B cell (primary cell): ENCODE results near the gene ERC1. TPM values are rescaled to one million over a fixed set of nuclear protein-coding genes. Genes with fewer than 3 reads are reported as not detected.

Experiments
- ATAC-seq: fragments of 200-7000 bp; cut with Tn5 transposase; one replicate; pipeline ENCODE4 v1.10.0; 2021; ENCODE audit warnings: low read depth, mild to moderate bottlenecking, moderate number of reproducible peaks, moderate library complexity
- CTCF ChIA-PET: fragments of 350-600 bp; sonication (Branson Sonifier 250); formaldehyde crosslinking; loops from one replicate; lab custom pipeline; 2021; ENCODE audit warnings: antibody characterized with exemption, inconsistent platforms; lab: Charles Lee
- POLR2A ChIA-PET: fragments of 350-600 bp; sonication (Branson Sonifier 250); formaldehyde crosslinking; loops from one replicate; lab custom pipeline; 2021; ENCODE audit warnings: antibody characterized with exemption; lab: Charles Lee
- DNase-seq: peaks from one replicate; pipeline ENCODE4 v3.0.0; 2013
- H2AFZ ChIP-seq: 2 replicates; pipeline ENCODE4 v1.6.1; 2012; ENCODE audit warnings: mild to moderate bottlenecking, low read depth, low read length; ENCODE audit not compliant: insufficient read depth, poor library complexity, severe bottlenecking
- H3K27ac ChIP-seq, 2 donors: 1 replicate in 1 of 2; 2 replicates in 1 of 2; pipeline ENCODE4 v1.5.1; 2012 to 2013; ENCODE audit warnings: low read length in 2 of 2, mild to moderate bottlenecking in 2 of 2, moderate library complexity in 1 of 2
- H3K27me3 ChIP-seq, 4 experiments: fragments of 200-600 bp in 1 of 4; sonication (generic) in 1 of 4; replicated peaks in 1 of 4; 1 replicate in 2 of 4; 2 replicates in 2 of 4; pipeline versions ENCODE4 v1.6.1 to v1.7.0; 2013 to 2016; ENCODE audit warnings: low read length in 3 of 4, mild to moderate bottlenecking in 2 of 4, mixed read lengths in 1 of 4, moderate library complexity in 1 of 4; ENCODE audit not compliant: insufficient read depth in 4 of 4, control insufficient read depth in 3 of 4; ENCODE audit errors: control extremely low read depth in 1 of 4
- H3K36me3 ChIP-seq, 2 experiments: replicated peaks in 1 of 2; 1 replicate in 1 of 2; 2 replicates in 1 of 2; pipeline versions ENCODE4 v1.6.1 to v1.7.1; 2013; ENCODE audit warnings: low read length in 1 of 2; ENCODE audit not compliant: insufficient read depth in 2 of 2, control insufficient read depth in 1 of 2; ENCODE audit errors: control extremely low read depth in 1 of 2, extremely low read depth in 1 of 2
- H3K4me1 ChIP-seq, 2 donors: fragments of 200-600 bp in 1 of 2; sonication (generic) in 1 of 2; 1 replicate in 1 of 2; 2 replicates in 1 of 2; pipeline versions ENCODE4 v1.5.1 to v1.6.1; 2013 to 2017; ENCODE audit warnings: low read length in 2 of 2; ENCODE audit not compliant: control insufficient read depth in 2 of 2, insufficient read depth in 2 of 2
- H3K4me2 ChIP-seq: replicated peaks from 2 replicates; pipeline ENCODE3; 2012; ENCODE audit warnings: mild to moderate bottlenecking, low read depth, low read length; ENCODE audit not compliant: poor library complexity, severe bottlenecking
- H3K4me3 ChIP-seq, 5 experiments: fragments of 200-600 bp in 1 of 5; sonication (generic) in 1 of 5; 1 replicate in 3 of 5; 2 replicates in 2 of 5; pipeline versions ENCODE4 v1.5.1 to v1.7.0; 2011 to 2016; ENCODE audit warnings: low read length in 4 of 5, mild to moderate bottlenecking in 4 of 5, low read depth in 2 of 5, control low read depth in 1 of 5, moderate library complexity in 1 of 5; ENCODE audit not compliant: insufficient read depth in 1 of 5; ENCODE audit errors: control extremely low read depth in 1 of 5, extremely low read depth in 1 of 5
- H3K79me2 ChIP-seq: fragments of 200-600 bp; sonication (generic); one replicate; pipeline ENCODE4 v1.6.0; 2016; ENCODE audit warnings: low read length; ENCODE audit not compliant: control insufficient read depth, insufficient read depth
- H3K9ac ChIP-seq: fragments of 200-600 bp; sonication (generic); 2 replicates; pipeline ENCODE4 v1.6.1; 2017; ENCODE audit warnings: mild to moderate bottlenecking, low read length, moderate library complexity
- H3K9me3 ChIP-seq, 3 donors: one replicate each; pipeline versions ENCODE4 v1.6.1 to v1.7.1; 2013; ENCODE audit warnings: low read length in 2 of 3; ENCODE audit not compliant: control insufficient read depth in 2 of 3, insufficient read depth in 1 of 3; ENCODE audit errors: control extremely low read depth in 1 of 3
- H4K20me1 ChIP-seq: 2 replicates; pipeline ENCODE4 v1.6.0; 2012; ENCODE audit warnings: mild to moderate bottlenecking, low read length; ENCODE audit not compliant: insufficient read depth, control insufficient read depth, poor library complexity, severe bottlenecking
- H3K27ac Mint-ChIP-seq: one replicate; pipeline ENCODE4 v1.8.0; 2021; ENCODE audit warnings: mixed read lengths
- H3K27me3 Mint-ChIP-seq: one replicate; pipeline ENCODE4 v1.8.0; 2021; ENCODE audit warnings: mixed read lengths
- H3K4me1 Mint-ChIP-seq: one replicate; pipeline ENCODE4 v1.8.0; 2021; ENCODE audit warnings: mixed read lengths
- H3K4me3 Mint-ChIP-seq: one replicate; pipeline ENCODE4 v1.8.0; 2021; ENCODE audit warnings: mixed read lengths
- H3K9me3 Mint-ChIP-seq: one replicate; pipeline ENCODE4 v1.8.0; 2022; ENCODE audit warnings: mixed read lengths; ENCODE audit not compliant: insufficient read depth
- CTCF ChIP-seq: fragments of 200-600 bp; IDR thresholded peaks from one replicate; pipeline ENCODE4 v1.8.0; 2022; ENCODE audit warnings: antibody characterized with exemption, mild to moderate bottlenecking
- EZH2 ChIP-seq: IDR thresholded peaks from 2 replicates; pipeline ENCODE4 v1.6.1; 2012; ENCODE audit warnings: borderline replicate concordance, low read depth, mild to moderate bottlenecking, moderate library complexity, low read length; ENCODE audit not compliant: insufficient read depth, poor library complexity, severe bottlenecking
- WGBS: methylation state at CpG from one replicate; pipeline ENCODE4 v1.1.5; 2013; ENCODE audit warnings: missing lambda C conversion rate; ENCODE audit not compliant: insufficient coverage; 5-methylcytosine and 5-hydroxymethylcytosine counted together
- intact Hi-C: fragments of 100-400 bp; cut with micrococcal nuclease; formaldehyde crosslinking; loops from one replicate; pipeline ENCODE4 v1.10.0; 2022
- polyA plus RNA-seq: library from polyadenylated mRNA; depleted of rRNA; stranded (reverse); fragments of >200 nt; gene quantifications from 2 replicates; pipeline ENCODE4 v1.2.3, GENCODE V29; 2012
- total RNA-seq, 2 donors: library from RNA; stranded (reverse); fragments of 120-200 nt in 1 of 2; gene quantifications; 1 replicate in 1 of 2; 2 replicates in 1 of 2; pipeline versions ENCODE4 v1.2.3 to v1.2.4, GENCODE V29; 2013 to 2022

ERC1 gene
- total and polyA plus RNA-seq, 2 donors (not counting 1 experiment from before 2014, with no cell fraction given): 4.0 to 77.6 TPM

- Histone ChIP-seq H3K9ac (no peak overlapping the region), H3K4me2 (no peak overlapping the region), H3K36me3 (peaks cover 3 to 24% of the 10 kb centered on the region in 2 experiments), H3K4me3 (no peak overlapping the region), H3K79me2 (no peaks in the 10 kb centered on the region), H3K27me3 (no peaks in the 10 kb centered on the region), H4K20me1 (no peaks in the 10 kb centered on the region), H3K4me1 (no peaks in the 10 kb centered on the region), H2AFZ (no peak overlapping the region), H3K27ac (no peak overlapping the region), H3K9me3 (no peaks in the 10 kb centered on the region)
- Mint-ChIP-seq H3K27me3 (no peaks in the 10 kb centered on the region), H3K4me1 (peaks cover 2% of the 10 kb centered on the region), H3K27ac (no peak overlapping the region), H3K9me3 (no peaks in the 10 kb centered on the region), H3K4me3 (no peak overlapping the region)
- ChIA-PET POLR2A (no interaction called here), CTCF (interaction anchor here (3.5 kb wide), 1 partner anchor 71 kb away, joined by 11 read pairs; no protein-coding TSS in a partner anchor)
- ATAC-seq (no peak), DNase-seq (no peak)
- TF ChIP-seq EZH2 (no peak), CTCF (no peak)
- intact Hi-C loops: no loop called here
- WGBS: 100% methylated on average over 2 of the region's 4 CpGs
These were observed 198.1 kb downstream of the ERC1 start for GRCh38 chr12:1189163-1189562.

GRCh38 chr12:1195513-1195912 lies 204.5 kb downstream of the ERC1 start:
- POLR2A ChIA-PET: no interaction called here

More at GRCh38 chr12:1195513-1195912, 204.5 kb downstream of the ERC1 start:
- no peak for ATAC-seq
- H3K4me1 ChIP-seq: no peaks in the 10 kb centered on the region
- intact Hi-C loops: no loop called here
- CTCF ChIA-PET: no interaction called here
- no peaks in the 10 kb centered on the region for H4K20me1 ChIP-seq
- H3K9ac ChIP-seq: no peak overlapping the region
- Mint-ChIP-seq H3K9me3 (no peaks in the 10 kb centered on the region), H3K27me3 (no peaks in the 10 kb centered on the region), H3K27ac (no peak overlapping the region), H3K4me1 (no peaks in the 10 kb centered on the region), H3K4me3 (no peak overlapping the region)
- no peak for TF ChIP-seq CTCF
- TF ChIP-seq EZH2: no peak
- peaks cover 2 to 9% (median 5%) of the 10 kb centered on the region in 3 donors for H3K9me3 ChIP-seq
- WGBS: no CpG with 5 or more reads among the region's 4 CpGs
- no peak for DNase-seq
- no peak overlapping the region for H3K4me2 ChIP-seq
- H3K27me3 ChIP-seq: no peaks in the 10 kb centered on the region
- peaks cover 3% of the 10 kb centered on the region for H3K79me2 ChIP-seq
- H3K4me3 ChIP-seq: no peak overlapping the region
- H3K27ac ChIP-seq: no peak overlapping the region
- H2AFZ ChIP-seq: no peak overlapping the region
- H3K36me3 ChIP-seq: peaks cover 7 to 21% of the 10 kb centered on the region in 2 experiments
